Glomerular visceral epithelial cell (primary cell): ENCODE results near the gene LMO1.

ENCODE experiments used
- DNase-seq: peaks from one replicate; pipeline ENCODE4 v3.0.0-alpha.2; 2016; ENCODE audit errors: extremely low spot score

Gene LMO1

GRCh38 chr11:8242499-8243280 is 21.0 kb downstream of the LMO1 start:
- DNase-seq: no peak

DNA sequence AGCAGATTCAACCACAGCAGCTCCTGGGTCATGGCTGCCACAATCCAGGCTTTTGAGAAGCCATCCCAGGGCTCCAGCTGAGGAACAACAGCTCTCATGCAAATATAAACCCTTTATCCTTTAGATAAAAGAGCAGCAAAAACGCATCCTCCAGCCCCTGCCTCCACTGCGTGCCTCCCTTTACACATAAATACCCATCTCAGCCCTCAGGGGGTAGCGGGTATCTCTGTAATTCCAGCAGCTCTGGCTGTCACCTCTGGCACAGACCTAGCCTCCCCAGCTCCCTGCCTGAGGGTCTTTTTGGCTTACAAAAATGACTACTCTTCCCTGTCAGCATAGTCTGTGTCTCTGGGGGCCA is 21.6 kb downstream of the LMO1 start:
- no peak for DNase-seq

DNA sequence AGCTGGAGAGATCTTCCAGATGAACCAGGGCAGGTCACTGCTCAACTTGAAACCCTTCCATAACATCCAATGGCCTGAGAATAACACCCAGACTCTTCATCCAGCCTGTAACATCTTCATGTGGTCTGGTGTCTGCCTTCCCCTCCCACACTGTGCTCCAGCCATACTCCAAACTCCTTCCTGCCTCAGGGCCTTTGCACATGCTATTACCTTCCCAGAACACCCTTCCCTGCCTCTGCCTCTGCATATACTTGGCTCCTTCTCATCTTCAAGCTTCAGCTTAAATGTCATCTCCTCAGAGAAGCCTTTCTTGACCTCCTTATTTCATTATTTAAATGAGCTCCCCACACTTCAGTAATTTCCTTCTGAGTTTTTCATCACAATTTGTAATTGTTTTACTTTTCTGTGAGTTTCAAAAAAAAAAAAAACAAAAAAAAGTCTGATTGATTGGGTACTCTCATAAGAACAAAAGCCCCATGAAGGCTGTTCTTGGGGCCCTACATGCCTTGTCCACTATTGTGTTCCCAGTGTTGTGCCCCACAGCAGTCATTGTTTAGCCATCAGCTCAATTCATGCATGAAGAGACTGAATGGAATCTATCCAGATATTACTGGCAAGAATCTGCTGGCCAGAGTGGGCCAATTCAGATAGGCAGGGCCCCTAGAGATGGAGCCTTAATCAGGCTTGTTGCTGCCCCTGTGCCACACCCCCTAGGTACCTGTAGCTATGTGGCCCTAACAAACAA is 22.1 kb downstream of the LMO1 start:
- no peak for DNase-seq

- no peak for DNase-seq
These were observed 24.0 kb downstream of the LMO1 start for GRCh38 chr11:8239536-8240228.

GRCh38 chr11:8239040-8239439 is 24.6 kb downstream of the LMO1 start:
- no peak for DNase-seq

- no peak for DNase-seq
These were observed 26.2 kb downstream of the LMO1 start for GRCh38 chr11:8237453-8237852.

DNA sequence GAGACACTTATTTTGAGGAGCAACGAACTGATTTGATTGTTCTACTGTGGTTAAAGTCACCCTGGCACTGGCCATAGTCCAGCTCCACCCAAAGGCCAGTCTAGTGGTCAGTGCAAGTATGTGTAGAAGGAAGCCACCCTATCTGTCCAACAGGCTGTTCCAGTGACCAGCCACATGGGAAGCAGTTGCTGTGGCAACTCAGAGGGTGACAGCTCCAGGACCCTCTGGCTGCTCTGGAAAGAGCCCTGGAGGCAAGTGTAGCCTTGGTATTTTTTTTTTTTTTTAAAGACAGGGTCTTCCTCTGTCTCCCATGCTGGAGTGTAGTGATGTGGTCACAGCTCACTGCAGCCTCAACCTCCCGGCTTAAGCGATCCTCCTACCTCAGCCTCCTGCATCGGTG is 27.8 kb downstream of the LMO1 start:
- no peak for DNase-seq

- no peak for DNase-seq
These were observed 28.8 kb downstream of the LMO1 start for GRCh38 chr11:8234910-8235309.

GRCh38 chr11:8234425-8234821 is 29.3 kb downstream of the LMO1 start:
- no peak for DNase-seq

GRCh38 chr11:8233691-8234424 is 29.8 kb downstream of the LMO1 start:
- peak; percentile 66 for DNase-seq

DNA sequence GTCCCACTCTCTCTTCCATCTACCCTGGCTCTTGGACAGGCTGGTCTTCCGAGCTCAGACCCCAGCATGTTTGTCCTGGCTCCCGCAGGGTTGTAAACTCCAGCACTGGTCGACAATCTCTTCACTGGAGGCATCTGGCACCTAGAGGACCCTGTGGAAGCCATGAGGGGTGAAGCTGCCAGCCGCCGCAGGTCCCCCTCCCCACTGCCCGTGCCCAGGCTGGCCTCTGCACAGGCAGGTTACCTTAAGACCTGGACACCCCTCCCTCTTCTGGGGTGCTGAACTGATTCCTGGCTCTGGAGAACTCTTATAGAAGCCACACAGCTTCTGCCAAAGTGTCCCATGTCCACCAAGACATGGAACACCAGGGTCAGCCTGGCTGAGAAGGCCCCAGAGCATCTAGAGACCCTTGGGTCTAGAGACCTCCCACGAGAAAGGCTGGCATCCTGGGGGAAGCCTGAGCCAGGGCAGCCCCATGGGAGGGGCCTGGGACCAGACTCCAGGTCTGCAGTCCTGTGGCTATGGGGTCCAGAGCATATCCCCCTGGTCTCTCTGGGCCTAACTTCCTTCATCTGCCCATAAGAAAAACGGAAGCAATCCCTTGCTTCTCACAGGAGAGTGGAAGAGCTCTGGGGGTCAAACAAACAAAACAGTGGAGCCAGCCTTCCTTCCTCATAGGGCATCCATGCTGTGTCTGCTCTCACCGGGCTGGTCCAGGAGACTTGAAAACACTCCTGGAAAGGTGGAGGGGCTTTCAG is 30.6 kb downstream of the LMO1 start:
- DNase-seq: no peak

GRCh38 chr11:8232414-8232813 is 31.3 kb downstream of the LMO1 start:
- DNase-seq: no peak

- DNase-seq: no peak
These were observed 31.7 kb downstream of the LMO1 start for GRCh38 chr11:8231979-8232378.

GRCh38 chr11:8230921-8231847 is 32.5 kb downstream of the LMO1 start:
- no peak for DNase-seq

- DNase-seq: no peak
These were observed 33.4 kb downstream of the LMO1 start for GRCh38 chr11:8230178-8230859.

DNA sequence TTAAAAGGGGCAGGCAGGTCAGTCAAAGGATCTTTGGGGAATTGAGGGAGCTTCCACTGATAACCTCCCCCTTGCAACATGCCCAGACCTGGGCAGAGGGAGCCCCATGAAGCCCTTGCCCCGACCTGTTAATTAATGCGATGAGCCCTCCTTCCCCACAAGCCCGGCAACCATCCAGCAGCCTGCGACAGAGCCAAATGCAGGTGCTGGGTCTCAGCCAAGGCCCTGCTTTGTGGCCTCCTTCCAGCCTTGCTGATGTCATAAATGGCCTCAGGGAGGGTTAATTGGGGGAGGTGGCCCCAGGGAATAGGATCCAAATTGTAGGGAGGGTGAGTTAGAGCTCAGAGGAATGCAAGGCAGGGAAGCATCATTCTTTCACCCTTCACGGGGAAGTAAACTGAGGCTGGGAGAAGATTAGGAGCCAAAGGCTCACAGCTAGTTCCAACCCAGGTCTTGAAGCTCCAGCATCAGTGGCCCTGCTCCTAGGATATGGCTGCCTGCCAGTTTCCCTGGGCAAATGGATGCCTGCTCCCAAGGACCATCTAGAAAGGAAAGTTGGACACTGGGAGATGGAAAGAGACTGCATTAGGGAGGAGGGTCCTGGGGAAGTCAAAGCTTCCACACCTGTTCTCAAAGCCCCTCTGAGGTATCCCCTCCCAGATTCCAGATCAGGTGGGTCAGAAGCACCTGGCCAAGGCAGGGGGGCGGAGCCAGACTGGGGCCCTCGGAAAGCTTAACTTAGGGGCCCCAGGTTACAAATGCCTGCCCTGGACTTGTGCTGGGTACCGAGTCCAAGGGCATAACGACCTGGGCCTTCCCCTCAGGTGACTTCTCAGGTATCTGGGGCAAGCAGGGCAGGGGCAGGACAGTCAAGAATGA is 34.1 kb downstream of the LMO1 start:
- peak; percentile 40 for DNase-seq

- no peak for DNase-seq
These were observed 35.4 kb downstream of the LMO1 start for GRCh38 chr11:8228231-8228630.
